GM21515 (cell line): ENCODE results near the gene OR14I1.

Experiments
- ATAC-seq: cut with Tn5 transposase; IDR thresholded peaks from one replicate; pipeline ENCODE4 v1.9.1; 2021; ENCODE audit not compliant: unreplicated experiment

OR14I1 gene

GRCh38 chr1:248688527-248689298 is 13.9 kb downstream of the OR14I1 start:
- peak; percentile 65 for ATAC-seq

- peak; percentile 83 for ATAC-seq
Observed at GRCh38 chr1:248686815-248687214, 15.8 kb downstream of the OR14I1 start.

GRCh38 chr1:248681651-248682050 is 20.9 kb downstream of the OR14I1 start:
- ATAC-seq, result no peak

- no peak for ATAC-seq
Observed at GRCh38 chr1:248670003-248670402, 32.6 kb downstream of the OR14I1 start.

GRCh38 chr1:248663453-248664328 is 38.9 kb downstream of the OR14I1 start:
- ATAC-seq, result peak; percentile 97

GRCh38 chr1:248656797-248657196 is 45.8 kb downstream of the OR14I1 start:
- ATAC-seq, result peak; percentile 45

GRCh38 chr1:248655354-248655753 is 47.2 kb downstream of the OR14I1 start, which contains the start of gene OR2T27:
Gene OR2T27 (minus strand): TSS chr1:248655528. CDS start chr1:248650884, 4,644 bp downstream.
- ATAC-seq, result peak; percentile 82
